ENCODE measurements around the gene TOGARAM2. TPM values are rescaled to one million over a fixed set of nuclear protein-coding genes. Genes with fewer than 3 reads are reported as not detected.

The TOGARAM2 gene
- total and polyA plus RNA-seq, 2 of the 8 experiments (the other 6 are each of a cell fraction or from before 2014, with no cell fraction given), result 0.42 to 1.4 TPM

DNA sequence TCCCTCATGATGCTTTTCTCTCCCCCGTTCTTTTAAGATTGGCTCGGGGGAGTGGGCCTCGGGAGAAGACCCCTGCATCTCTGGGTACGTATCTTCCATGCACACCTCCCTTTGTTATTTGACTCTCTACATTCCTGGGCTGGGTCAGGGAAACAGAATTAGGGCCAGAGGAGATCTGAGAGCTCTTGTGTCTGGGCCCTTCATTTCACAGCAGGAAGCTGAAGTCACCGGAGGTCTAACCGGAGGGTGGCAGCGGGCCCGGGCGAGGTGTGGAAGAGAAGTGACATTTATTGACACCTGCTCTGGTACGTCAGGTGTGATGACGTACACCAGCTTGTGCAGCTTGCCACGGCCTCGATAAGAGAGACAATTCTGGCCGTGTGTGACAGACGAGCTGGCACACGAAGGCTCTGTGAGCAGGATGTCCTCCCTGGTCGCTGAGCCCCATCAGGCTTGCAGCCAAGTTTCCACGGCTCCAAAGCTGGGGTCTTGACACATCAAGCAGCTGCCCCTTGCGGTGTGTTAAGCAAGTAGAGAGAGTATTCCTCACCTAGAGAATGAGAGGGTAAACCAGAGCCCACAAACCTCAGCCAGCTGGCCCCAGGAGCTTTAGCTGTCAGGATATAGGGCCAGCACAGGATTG, 30.4 kb downstream of the TOGARAM2 start:
- no peak overlapping the region for H2BK15ac ChIP-seq (ENCODE audit: low read length)
- H3K79me1 ChIP-seq (ENCODE audit: low read depth, low read length), result no peaks in the 10 kb centered on the region
- no peak overlapping the region; the same call in 1 of the 2 replicates for H2AK5ac ChIP-seq (ENCODE audit: low read depth, low read length)
- H3K9me3 ChIP-seq (ENCODE audit: insufficient read depth in 2 of 2, low read depth in 1 of 2, low read length in 1 of 2), result no peaks in the 10 kb centered on the region
- H3K18ac ChIP-seq (ENCODE audit: extremely low read depth, low read length), result no peak overlapping the region
- no peak overlapping the region for H3K14ac ChIP-seq (ENCODE audit: insufficient read length)
- no peak overlapping the region for H2BK120ac ChIP-seq (replicated peaks; ENCODE audit: low read depth, low read length)
- no peak overlapping the region for H3K27ac ChIP-seq (ENCODE audit: low read depth, low read length)
- no peak overlapping the region for H4K91ac ChIP-seq (replicated peaks; ENCODE audit: insufficient read length, low read length)
- H3K9ac ChIP-seq (replicated peaks in 1 of 4; ENCODE audit: extremely low read depth in 1 of 4, low read depth in 3 of 4, low read length in 3 of 4), result no peak overlapping the region
- FAIRE-seq (no peak), DNase-seq (ENCODE audit: low read depth in 1 of 2, low spot score in 2 of 2) (no peak)
- H4K8ac ChIP-seq (ENCODE audit: extremely low read depth, insufficient read depth, low read length), result no peak overlapping the region
- H3K23ac ChIP-seq (ENCODE audit: insufficient read length), result no peak overlapping the region
- WGBS, 2 experiments (ENCODE audit: extremely low coverage in 1 of 2, insufficient coverage in 1 of 2, insufficient read length in 1 of 2, insufficient replicate concordance in 2 of 2, low coverage in 1 of 2, low lambda C conversion rate in 2 of 2, missing lambda C conversion rate in 1 of 2), result 94% methylated on average over 19 of the region's 19 CpGs; no CpG with 5 or more reads in 1 of the 2 experiments
- no peak overlapping the region for H2BK5ac ChIP-seq (ENCODE audit: low read depth, low read length)
- no peaks in the 10 kb centered on the region for H3K23me2 ChIP-seq (ENCODE audit: low read depth, low read length)
- H3K4me1 ChIP-seq (replicated peaks in 1 of 4; ENCODE audit: control insufficient read depth in 3 of 4, insufficient read depth in 4 of 4, low read length in 3 of 4), result peaks cover 0 to 20% (median 8%) of the 10 kb centered on the region in 4 experiments; a peak in 5 of 7 replicates
- CTCF ChIA-PET (ENCODE audit: partially characterized antibody), result interaction anchor here (0.6 to 1.6 kb wide), 10 partner anchors 14 to 250 kb away, joined by 3 to 6 read pairs (median 3); no protein-coding TSS in a partner anchor
- H3K4ac ChIP-seq (replicated peaks; ENCODE audit: insufficient read length, low read depth, low read length), result no peak overlapping the region
- no peak overlapping the region for H4K5ac ChIP-seq (ENCODE audit: insufficient read length, low read depth, low read length)
- no peak overlapping the region for H2AFZ ChIP-seq (ENCODE audit: low read length)
- H3K36me3 ChIP-seq (ENCODE audit: control insufficient read depth in 2 of 4, insufficient read depth in 4 of 4, low read length in 3 of 4), result no peaks in the 10 kb centered on the region
- no peak overlapping the region for H2BK20ac ChIP-seq (ENCODE audit: low read length)
- H3K4me2 ChIP-seq (ENCODE audit: insufficient read depth in 1 of 2, low read depth in 2 of 2, low read length in 2 of 2), result no peak overlapping the region
- H4K20me1 ChIP-seq (replicated peaks in 1 of 2; ENCODE audit: control insufficient read depth in 1 of 2, insufficient read depth in 2 of 2, low read length in 2 of 2), result no peaks in the 10 kb centered on the region
- no peaks in the 10 kb centered on the region; a peak in 1 of 7 replicates for H3K27me3 ChIP-seq (replicated peaks in 1 of 4; ENCODE audit: control insufficient read depth in 3 of 4, extremely low read depth in 1 of 4, insufficient read depth in 3 of 4, low read length in 3 of 4)
- no peak overlapping the region for H3K4me3 ChIP-seq (ENCODE audit: extremely low read depth in 1 of 4, insufficient read depth in 2 of 4, low read depth in 3 of 4, low read length in 4 of 4)
- POLR2A ChIA-PET (ENCODE audit: partially characterized antibody), result no interaction called here
- H2BK12ac ChIP-seq (ENCODE audit: low read depth, low read length), result peak overlapping the region; percentile 50; the same call in 1 of the 2 replicates
- no peak overlapping the region for H3K56ac ChIP-seq (replicated peaks; ENCODE audit: insufficient read length, low read depth, low read length)
- H3K79me2 ChIP-seq (ENCODE audit: control insufficient read depth in 1 of 2, insufficient read depth in 2 of 2, low read length in 2 of 2), result no peaks in the 10 kb centered on the region
- TF ChIP-seq MAFK (IDR thresholded peaks at IDR 0.05; ENCODE audit: low read depth, low read length) (no peak), CREB1 (IDR thresholded peaks at IDR 0.05) (no peak), HDAC2 (IDR thresholded peaks at IDR 0.05; ENCODE audit: borderline replicate concordance in 1 of 2, low read depth in 2 of 2, low read length in 2 of 2) (no peak), SUZ12 (IDR thresholded peaks at IDR 0.05; ENCODE audit: low read length) (no peak), CBX5 (IDR thresholded peaks at IDR 0.05; ENCODE audit: low read depth, low read length) (no peak), KDM5A (IDR thresholded peaks at IDR 0.05; ENCODE audit: low read length) (no peak), KDM1A (IDR thresholded peaks at IDR 0.05; ENCODE audit: borderline replicate concordance, low read length) (no peak), PHF8 (conservative IDR thresholded peaks at IDR 0.05; ENCODE audit: low read depth, low read length) (no peak), JUN (IDR thresholded peaks at IDR 0.05; ENCODE audit: low read depth, low read length) (no peak), POLR2AphosphoS5 (IDR thresholded peaks at IDR 0.05; ENCODE audit: low read depth, low read length) (no peak), CHD1 (IDR thresholded peaks at IDR 0.05; ENCODE audit: low read depth, low read length) (no peak)
- TF ChIP-seq, protein P1, sequence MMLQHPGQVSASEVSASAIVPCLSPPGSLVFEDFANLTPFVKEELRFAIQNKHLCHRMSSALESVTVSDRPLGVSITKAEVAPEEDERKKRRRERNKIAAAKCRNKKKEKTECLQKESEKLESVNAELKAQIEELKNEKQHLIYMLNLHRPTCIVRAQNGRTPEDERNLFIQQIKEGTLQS (IDR thresholded peaks at IDR 0.05; ENCODE audit: insufficient read depth, low read depth, low read length), result no peak

Measured in H1 (cell line).